TTC549 (cell line): ENCODE measurements around the gene RNU6-9.
"Not testable (repeated sequence)": the region's sequence is repeated elsewhere in the genome, so short reads cannot be mapped to it uniquely, and the experiment has no call there.

Experiments used
- FAIRE-seq: peaks from 2 replicates; lab custom pipeline; 2012; peaks lifted over from hg19 to GRCh38; lab: Jason Lieb, UNC

The RNU6-9 gene

GRCh38 chr19:892894-893689 lies at the start of gene RNU6-9, which contains the start of gene MED16:
Gene RNU6-9 (plus strand): TSS chr19:893484.
Gene MED16 (minus strand): TSS chr19:893187. CDS start chr19:891131, 2,056 bp downstream.
- FAIRE-seq: peak; percentile 7

GRCh38 chr19:843836-844545 lies 49.3 kb upstream of the RNU6-9 start:
- FAIRE-seq: no peak

- no peak for FAIRE-seq
These were observed 48.7 kb upstream of the RNU6-9 start for GRCh38 chr19:844546-844971.

GRCh38 chr19:845707-846521 lies 47.4 kb upstream of the RNU6-9 start:
- FAIRE-seq: no peak

- FAIRE-seq: no peak
These were observed 44.8 kb upstream of the RNU6-9 start for GRCh38 chr19:848386-848921.

- FAIRE-seq: not testable (repeated sequence)
These were observed 44.1 kb upstream of the RNU6-9 start for GRCh38 chr19:849195-849594.

- no peak for FAIRE-seq
These were observed 42.9 kb upstream of the RNU6-9 start for GRCh38 chr19:850221-850978.

- FAIRE-seq: no peak
These were observed 42.3 kb upstream of the RNU6-9 start for GRCh38 chr19:850979-851335.

- no peak for FAIRE-seq
These were observed 40.9 kb upstream of the RNU6-9 start, which contains the start of gene ELANE for GRCh38 chr19:852136-853013. Gene ELANE (plus strand): TSS chr19:852303. CDS start chr19:852329, 26 bp downstream.

- no peak for FAIRE-seq
These were observed 40.2 kb upstream of the RNU6-9 start for GRCh38 chr19:853014-853585.

- not testable (repeated sequence) for FAIRE-seq
These were observed 39.6 kb upstream of the RNU6-9 start for GRCh38 chr19:853614-854220.

GRCh38 chr19:854549-854948 lies 38.7 kb upstream of the RNU6-9 start:
- peak; percentile 90 for FAIRE-seq

- no peak for FAIRE-seq
These were observed 38.1 kb upstream of the RNU6-9 start for GRCh38 chr19:855142-855541.

- no peak for FAIRE-seq
These were observed 37.6 kb upstream of the RNU6-9 start for GRCh38 chr19:855566-856120.

- FAIRE-seq: no peak
These were observed 35.0 kb upstream of the RNU6-9 start for GRCh38 chr19:858284-858683.

- no peak for FAIRE-seq
These were observed 34.1 kb upstream of the RNU6-9 start, which contains the start of gene CFD for GRCh38 chr19:858868-859843. Gene CFD (plus strand): TSS chr19:859664. CDS start chr19:859690, 26 bp downstream.

- no peak for FAIRE-seq
These were observed 32.0 kb upstream of the RNU6-9 start for GRCh38 chr19:861141-861755.
